MM.1S (cell line): ENCODE measurements around the gene ESRRA.
"Not testable (repeated sequence)": the region's sequence is repeated elsewhere in the genome, so short reads cannot be mapped to it uniquely, and the experiment has no call there.

ENCODE experiments used
- DNase-seq: peaks from one replicate; pipeline ENCODE4 v3.0.0-alpha.2; 2015
- H2AFZ ChIP-seq: fragments of 300-600 bp; sonication (generic); 2 replicates; pipeline ENCODE4 v1.6.0; 2016; ENCODE audit warnings: antibody characterized with exemption, low read length
- H3F3A ChIP-seq: fragments of 300-600 bp; sonication (generic); 2 replicates; pipeline ENCODE4 v1.6.1; 2016; ENCODE audit warnings: mild to moderate bottlenecking, antibody characterized with exemption, low read length, moderate library complexity, mixed read lengths; ENCODE audit not compliant: insufficient read depth
- H3K27ac ChIP-seq: fragments of 300-600 bp; sonication (generic); 2 replicates; pipeline ENCODE4 v1.5.1; 2016; ENCODE audit warnings: mild to moderate bottlenecking, low read length
- H3K27me3 ChIP-seq: fragments of 300-600 bp; sonication (generic); replicated peaks from 2 replicates; pipeline ENCODE4 v1.6.0; 2016; ENCODE audit warnings: low read length; ENCODE audit not compliant: insufficient read depth
- H3K36me3 ChIP-seq: fragments of 300-600 bp; sonication (generic); replicated peaks from 2 replicates; pipeline ENCODE4 v1.6.1; 2016; ENCODE audit warnings: mild to moderate bottlenecking, low read length, mixed read lengths; ENCODE audit not compliant: insufficient read depth
- H3K4me1 ChIP-seq: fragments of 300-600 bp; sonication (generic); 2 replicates; pipeline ENCODE4 v1.6.1; 2016; ENCODE audit warnings: low read length, mixed read lengths
- H3K4me2 ChIP-seq: fragments of 300-600 bp; sonication (generic); 2 replicates; pipeline ENCODE4 v1.6.0; 2016; ENCODE audit warnings: low read depth, low read length
- H3K4me3 ChIP-seq: fragments of 300-600 bp; sonication (generic); 2 replicates; pipeline ENCODE4 v1.5.1; 2016; ENCODE audit warnings: low read length, mixed read lengths
- H3K79me2 ChIP-seq: fragments of 300-600 bp; sonication (generic); 2 replicates; pipeline ENCODE4 v1.6.1; 2016; ENCODE audit warnings: mixed run types, low read length, mixed read lengths
- H3K9ac ChIP-seq: fragments of 300-600 bp; sonication (generic); 2 replicates; pipeline ENCODE4 v1.6.1; 2016; ENCODE audit warnings: low read length, mixed read lengths
- H3K9me2 ChIP-seq: fragments of 300-600 bp; sonication (generic); replicated peaks from 2 replicates; pipeline ENCODE4 v1.6.1; 2016; ENCODE audit warnings: mild to moderate bottlenecking, low read length, mixed read lengths; ENCODE audit not compliant: insufficient read depth
- H3K9me3 ChIP-seq: fragments of 300-600 bp; sonication (generic); replicated peaks from 2 replicates; pipeline ENCODE4 v1.6.1; 2016; ENCODE audit warnings: mild to moderate bottlenecking, low read length, mixed read lengths; ENCODE audit not compliant: insufficient read depth
- H4K20me1 ChIP-seq: fragments of 300-600 bp; sonication (generic); 2 replicates; pipeline ENCODE4 v1.6.1; 2016; ENCODE audit warnings: mild to moderate bottlenecking, low read length, moderate library complexity, mixed read lengths; ENCODE audit not compliant: insufficient read depth
- EZH2 ChIP-seq: fragments of 300-600 bp; sonication (generic); optimal IDR thresholded peaks from 2 replicates; pipeline ENCODE3; 2017; ENCODE audit warnings: low read depth, mild to moderate bottlenecking, antibody characterized with exemption, low read length, mixed read lengths
- EZH2phosphoT487 ChIP-seq: fragments of 300-600 bp; sonication (generic); IDR thresholded peaks from 2 replicates; pipeline ENCODE4 v1.6.1; 2018; ENCODE audit warnings: antibody characterized with exemption, low read length
- TF ChIP-seq, protein P1 (sequence below): fragments of 300-600 bp; sonication (generic); IDR thresholded peaks from 2 replicates; pipeline ENCODE4 v1.5.1; 2016; ENCODE audit warnings: antibody characterized with exemption, low read length, mixed read lengths

The ESRRA gene

DNA sequence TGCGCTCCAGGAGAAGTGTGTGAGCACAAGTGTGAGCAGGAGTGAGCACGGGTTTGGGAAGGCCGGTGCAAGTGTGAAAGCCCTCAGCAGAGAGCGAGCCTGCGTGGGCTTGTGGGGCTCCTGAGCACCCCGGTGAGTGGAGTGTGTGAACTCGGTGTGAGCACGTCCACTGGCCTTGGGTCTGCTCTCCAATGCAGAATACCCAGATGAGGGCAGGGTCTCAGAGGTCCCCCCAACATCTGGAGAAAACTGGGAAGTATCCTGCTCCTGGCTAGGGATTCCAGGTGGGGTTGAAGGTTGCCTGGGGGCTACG is 1.2 kb downstream of the ESRRA start:
- H3K27ac ChIP-seq: peak overlapping the region; percentile 59; the same call in 1 of the 2 replicates
- peak overlapping the region; percentile 83 for H3K4me3 ChIP-seq
- TF ChIP-seq EZH2: no peak
- TF ChIP-seq EZH2phosphoT487: no peak
- TF ChIP-seq, protein P1, sequence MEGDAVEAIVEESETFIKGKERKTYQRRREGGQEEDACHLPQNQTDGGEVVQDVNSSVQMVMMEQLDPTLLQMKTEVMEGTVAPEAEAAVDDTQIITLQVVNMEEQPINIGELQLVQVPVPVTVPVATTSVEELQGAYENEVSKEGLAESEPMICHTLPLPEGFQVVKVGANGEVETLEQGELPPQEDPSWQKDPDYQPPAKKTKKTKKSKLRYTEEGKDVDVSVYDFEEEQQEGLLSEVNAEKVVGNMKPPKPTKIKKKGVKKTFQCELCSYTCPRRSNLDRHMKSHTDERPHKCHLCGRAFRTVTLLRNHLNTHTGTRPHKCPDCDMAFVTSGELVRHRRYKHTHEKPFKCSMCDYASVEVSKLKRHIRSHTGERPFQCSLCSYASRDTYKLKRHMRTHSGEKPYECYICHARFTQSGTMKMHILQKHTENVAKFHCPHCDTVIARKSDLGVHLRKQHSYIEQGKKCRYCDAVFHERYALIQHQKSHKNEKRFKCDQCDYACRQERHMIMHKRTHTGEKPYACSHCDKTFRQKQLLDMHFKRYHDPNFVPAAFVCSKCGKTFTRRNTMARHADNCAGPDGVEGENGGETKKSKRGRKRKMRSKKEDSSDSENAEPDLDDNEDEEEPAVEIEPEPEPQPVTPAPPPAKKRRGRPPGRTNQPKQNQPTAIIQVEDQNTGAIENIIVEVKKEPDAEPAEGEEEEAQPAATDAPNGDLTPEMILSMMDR: no peak
- 0 out of 2 replicates have a peak, but pooled peaks cover 4% of the 10 kb centered on the region for H3K27me3 ChIP-seq
- peaks cover 18% of the 10 kb centered on the region for H3K4me1 ChIP-seq
- no peak for DNase-seq
- peak overlapping the region; percentile 26; the same call in 1 of the 2 replicates for H2AFZ ChIP-seq
- no peaks in the 10 kb centered on the region for H3K9me2 ChIP-seq
- peak overlapping the region; percentile 87 for H3K4me2 ChIP-seq
- peak overlapping the region; percentile 77 for H3K9ac ChIP-seq
- H3F3A ChIP-seq: peaks cover 24% of the 10 kb centered on the region
- H3K79me2 ChIP-seq: peaks cover 47% of the 10 kb centered on the region
- no peaks in the 10 kb centered on the region for H4K20me1 ChIP-seq
- no peaks in the 10 kb centered on the region for H3K36me3 ChIP-seq
- H3K9me3 ChIP-seq: no peaks in the 10 kb centered on the region

DNA sequence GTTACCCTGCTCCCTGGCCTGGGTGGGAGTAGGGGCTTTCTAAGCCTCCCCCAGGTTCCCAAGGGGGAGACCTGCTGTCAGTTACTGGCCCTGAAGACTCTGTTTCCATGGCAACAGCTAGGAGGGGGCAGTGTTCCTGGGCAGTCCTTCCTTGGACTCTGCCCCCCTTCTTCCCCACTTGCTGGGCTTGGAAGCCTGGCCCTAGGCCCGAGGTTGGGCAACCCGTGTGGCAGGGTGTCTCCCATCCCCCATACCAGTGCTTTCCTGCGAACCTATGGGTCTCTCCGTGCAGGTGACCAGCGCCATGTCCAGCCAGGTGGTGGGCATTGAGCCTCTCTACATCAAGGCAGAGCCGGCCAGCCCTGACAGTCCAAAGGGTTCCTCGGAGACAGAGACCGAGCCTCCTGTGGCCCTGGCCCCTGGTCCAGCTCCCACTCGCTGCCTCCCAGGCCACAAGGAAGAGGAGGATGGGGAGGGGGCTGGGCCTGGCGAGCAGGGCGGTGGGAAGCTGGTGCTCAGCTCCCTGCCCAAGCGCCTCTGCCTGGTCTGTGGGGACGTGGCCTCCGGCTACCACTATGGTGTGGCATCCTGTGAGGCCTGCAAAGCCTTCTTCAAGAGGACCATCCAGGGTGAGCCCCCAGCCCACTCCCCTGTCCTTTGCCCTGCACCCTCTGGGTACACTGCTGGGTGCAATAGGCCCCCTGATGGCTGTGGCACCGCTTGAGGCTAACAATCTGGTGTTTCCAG is 1.7 kb downstream of the ESRRA start:
- H3K27ac ChIP-seq: peak overlapping the region; percentile 59; the same call in 1 of the 2 replicates
- H3K9me2 ChIP-seq: no peaks in the 10 kb centered on the region
- no peak for DNase-seq
- TF ChIP-seq EZH2 (no peak), EZH2phosphoT487 (no peak)
- TF ChIP-seq, protein P1: no peak
- H3K4me1 ChIP-seq: peaks cover 18% of the 10 kb centered on the region
- peak overlapping the region; percentile 77 for H3K9ac ChIP-seq
- peaks cover 49% of the 10 kb centered on the region for H3K79me2 ChIP-seq
- H3K36me3 ChIP-seq: no peaks in the 10 kb centered on the region
- H3K27me3 ChIP-seq: no peaks in the 10 kb centered on the region
- peak overlapping the region; percentile 83 for H3K4me3 ChIP-seq
- no peaks in the 10 kb centered on the region for H3K9me3 ChIP-seq
- peak overlapping the region; percentile 87 for H3K4me2 ChIP-seq
- no peaks in the 10 kb centered on the region for H4K20me1 ChIP-seq
- H2AFZ ChIP-seq: no peak overlapping the region
- peaks cover 24% of the 10 kb centered on the region for H3F3A ChIP-seq

DNA sequence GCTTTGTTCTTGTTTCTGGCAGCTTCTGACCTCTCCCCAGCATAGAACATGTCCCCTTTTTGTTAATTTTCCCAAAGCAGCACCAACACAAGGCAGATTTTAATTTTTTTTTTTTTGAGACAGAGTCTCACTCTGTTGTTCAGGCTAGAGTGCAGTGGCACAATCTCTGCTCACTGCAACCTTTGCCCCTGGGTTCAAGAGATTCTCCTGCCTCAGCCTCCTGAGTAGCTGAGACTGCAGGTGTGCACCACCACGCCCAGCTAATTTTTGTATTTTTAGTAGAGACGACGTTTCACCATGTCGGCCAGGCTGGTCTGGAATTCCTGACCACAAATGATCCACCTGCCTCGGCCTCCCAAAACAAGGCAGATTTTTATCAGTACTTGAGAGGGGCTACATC is 2.5 kb downstream of the ESRRA start:
- H3K36me3 ChIP-seq, H3K27me3 ChIP-seq, H3K4me2 ChIP-seq, H3K9me3 ChIP-seq, H4K20me1 ChIP-seq, DNase-seq, H2AFZ ChIP-seq, H3K9me2 ChIP-seq, H3K4me3 ChIP-seq, H3K9ac ChIP-seq, H3K27ac ChIP-seq: not testable (repeated sequence)
- Histone ChIP-seq H3F3A (peaks cover 24% of the 10 kb centered on the region), H3K79me2 (peaks cover 55% of the 10 kb centered on the region), H3K4me1 (peaks cover 18% of the 10 kb centered on the region)

DNA sequence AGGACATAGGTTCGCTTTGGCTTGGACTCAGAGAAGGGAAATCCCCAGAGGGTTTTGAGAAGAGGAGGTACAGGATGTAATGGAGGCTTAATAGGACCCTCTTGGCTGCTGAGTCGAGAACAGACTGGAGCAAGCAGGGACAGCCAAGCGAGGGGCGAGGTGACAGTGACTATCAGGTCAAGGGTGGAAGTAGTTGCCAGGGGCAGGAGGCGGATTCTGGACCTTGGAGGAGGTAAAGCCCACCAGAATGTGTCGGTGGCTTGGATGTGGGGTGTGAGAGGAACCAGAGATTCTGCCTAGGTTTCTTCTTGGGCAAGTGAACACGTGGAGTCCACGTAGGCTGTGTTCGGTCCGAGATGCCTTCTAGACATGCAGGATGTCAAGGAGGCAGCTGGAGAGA is 7.6 kb downstream of the ESRRA start:
- Histone ChIP-seq H4K20me1 (no peaks in the 10 kb centered on the region), H3K9ac (no peak overlapping the region), H3K9me2 (no peaks in the 10 kb centered on the region), H3K4me1 (no peaks in the 10 kb centered on the region), H3K79me2 (peaks cover 72% of the 10 kb centered on the region), H3F3A (peaks cover 29% of the 10 kb centered on the region), H3K27me3 (no peaks in the 10 kb centered on the region), H2AFZ (no peak overlapping the region), H3K36me3 (no peaks in the 10 kb centered on the region), H3K9me3 (no peaks in the 10 kb centered on the region), H3K4me3 (no peak overlapping the region), H3K27ac (no peak overlapping the region), H3K4me2 (no peak overlapping the region)
- TF ChIP-seq, protein P1: no peak
- no peak for DNase-seq
